Measurements from ENCODE around the gene ZC3HAV1. TPM values are rescaled to one million over a fixed set of nuclear protein-coding genes. Genes with fewer than 3 reads are reported as not detected.

The ZC3HAV1 gene
- total and polyA plus RNA-seq, 9 of the 15 experiments (the other 6 are each of a cell fraction or from before 2014, with no cell fraction given), result 11.9 to 40.5 (median 23.9) TPM

DNA sequence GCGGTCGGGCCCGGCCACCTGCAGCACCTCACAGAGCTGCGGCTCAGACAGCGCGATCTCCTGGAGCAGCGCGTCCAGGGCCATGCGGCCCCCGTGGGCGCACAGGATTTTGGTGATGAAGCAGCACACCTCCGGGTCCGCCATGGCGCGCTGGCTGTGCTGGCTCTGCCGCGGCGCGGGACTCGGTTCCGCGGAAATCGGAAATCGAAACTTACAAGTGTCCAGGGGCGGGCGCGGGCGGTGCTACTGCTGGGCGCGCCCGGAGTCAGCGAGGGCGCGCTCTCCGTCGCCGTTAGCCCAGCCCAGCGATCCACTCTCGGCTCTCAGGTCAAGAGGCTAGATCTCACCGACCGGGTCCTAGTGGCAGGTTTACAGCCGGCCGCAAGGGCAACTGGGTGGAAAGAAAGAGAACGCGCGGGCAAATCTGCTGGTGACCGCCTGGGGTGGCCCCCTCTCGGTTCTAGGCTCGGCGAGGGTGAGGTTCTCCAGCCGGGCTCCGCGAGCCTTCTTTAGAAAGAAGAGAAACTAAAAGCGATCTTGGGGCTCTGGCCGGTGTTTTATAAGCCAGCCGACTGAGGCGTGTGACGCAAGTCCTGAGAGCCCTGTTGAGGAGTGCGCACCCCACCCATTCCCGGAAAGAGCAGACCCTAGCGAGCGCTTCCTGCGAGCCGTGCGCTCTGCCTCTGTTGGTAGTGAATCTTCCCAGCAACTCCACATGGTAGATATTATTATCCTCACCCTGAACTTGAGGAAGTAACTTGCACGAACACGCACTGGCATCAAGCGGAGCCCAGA is at the start of gene ZC3HAV1 (continued):
- TF ChIP-seq, protein P1, sequence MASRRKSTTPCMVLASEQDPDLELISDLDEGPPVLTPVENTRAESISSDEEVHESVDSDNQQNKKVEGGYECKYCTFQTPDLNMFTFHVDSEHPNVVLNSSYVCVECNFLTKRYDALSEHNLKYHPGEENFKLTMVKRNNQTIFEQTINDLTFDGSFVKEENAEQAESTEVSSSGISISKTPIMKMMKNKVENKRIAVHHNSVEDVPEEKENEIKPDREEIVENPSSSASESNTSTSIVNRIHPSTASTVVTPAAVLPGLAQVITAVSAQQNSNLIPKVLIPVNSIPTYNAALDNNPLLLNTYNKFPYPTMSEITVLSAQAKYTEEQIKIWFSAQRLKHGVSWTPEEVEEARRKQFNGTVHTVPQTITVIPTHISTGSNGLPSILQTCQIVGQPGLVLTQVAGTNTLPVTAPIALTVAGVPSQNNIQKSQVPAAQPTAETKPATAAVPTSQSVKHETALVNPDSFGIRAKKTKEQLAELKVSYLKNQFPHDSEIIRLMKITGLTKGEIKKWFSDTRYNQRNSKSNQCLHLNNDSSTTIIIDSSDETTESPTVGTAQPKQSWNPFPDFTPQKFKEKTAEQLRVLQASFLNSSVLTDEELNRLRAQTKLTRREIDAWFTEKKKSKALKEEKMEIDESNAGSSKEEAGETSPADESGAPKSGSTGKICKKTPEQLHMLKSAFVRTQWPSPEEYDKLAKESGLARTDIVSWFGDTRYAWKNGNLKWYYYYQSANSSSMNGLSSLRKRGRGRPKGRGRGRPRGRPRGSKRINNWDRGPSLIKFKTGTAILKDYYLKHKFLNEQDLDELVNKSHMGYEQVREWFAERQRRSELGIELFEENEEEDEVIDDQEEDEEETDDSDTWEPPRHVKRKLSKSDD (conservative IDR thresholded peaks at IDR 0.05; ENCODE audit: low read length), result no peak
- TF ChIP-seq, protein P2, sequence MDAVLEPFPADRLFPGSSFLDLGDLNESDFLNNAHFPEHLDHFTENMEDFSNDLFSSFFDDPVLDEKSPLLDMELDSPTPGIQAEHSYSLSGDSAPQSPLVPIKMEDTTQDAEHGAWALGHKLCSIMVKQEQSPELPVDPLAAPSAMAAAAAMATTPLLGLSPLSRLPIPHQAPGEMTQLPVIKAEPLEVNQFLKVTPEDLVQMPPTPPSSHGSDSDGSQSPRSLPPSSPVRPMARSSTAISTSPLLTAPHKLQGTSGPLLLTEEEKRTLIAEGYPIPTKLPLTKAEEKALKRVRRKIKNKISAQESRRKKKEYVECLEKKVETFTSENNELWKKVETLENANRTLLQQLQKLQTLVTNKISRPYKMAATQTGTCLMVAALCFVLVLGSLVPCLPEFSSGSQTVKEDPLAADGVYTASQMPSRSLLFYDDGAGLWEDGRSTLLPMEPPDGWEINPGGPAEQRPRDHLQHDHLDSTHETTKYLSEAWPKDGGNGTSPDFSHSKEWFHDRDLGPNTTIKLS (IDR thresholded peaks at IDR 0.05; ENCODE audit: borderline replicate concordance, low read depth), result peak; percentile 100; the same call in 1 of the 2 replicates
- TF ChIP-seq, protein P3, sequence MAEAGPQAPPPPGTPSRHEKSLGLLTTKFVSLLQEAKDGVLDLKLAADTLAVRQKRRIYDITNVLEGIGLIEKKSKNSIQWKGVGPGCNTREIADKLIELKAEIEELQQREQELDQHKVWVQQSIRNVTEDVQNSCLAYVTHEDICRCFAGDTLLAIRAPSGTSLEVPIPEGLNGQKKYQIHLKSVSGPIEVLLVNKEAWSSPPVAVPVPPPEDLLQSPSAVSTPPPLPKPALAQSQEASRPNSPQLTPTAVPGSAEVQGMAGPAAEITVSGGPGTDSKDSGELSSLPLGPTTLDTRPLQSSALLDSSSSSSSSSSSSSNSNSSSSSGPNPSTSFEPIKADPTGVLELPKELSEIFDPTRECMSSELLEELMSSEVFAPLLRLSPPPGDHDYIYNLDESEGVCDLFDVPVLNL (CRISPR knock-in tag; IDR thresholded peaks at IDR 0.05; ENCODE audit: low read depth), result peak; percentile 89
- no peak for TF ChIP-seq PHTF2 (CRISPR knock-in tag; IDR thresholded peaks at IDR 0.05)
- peak; percentile 67 to 94; a peak in 3 of 4 replicates for TF ChIP-seq KDM1A (IDR thresholded peaks at IDR 0.05)
- TF ChIP-seq RAD51 (IDR thresholded peaks at IDR 0.05; ENCODE audit: borderline replicate concordance, low read depth), result peak; percentile 36; the same call in 1 of the 2 replicates
- TF ChIP-seq IFI16 (CRISPR knock-in tag; IDR thresholded peaks at IDR 0.05), result 0 out of 2 replicates have a peak, but pooled peaks have one; percentile 27

Data from K562 (cell line).